Activated CD8-positive, alpha-beta T cell treated with anti-CD3 and anti-CD28 coated beads, Interleukin-2, amount 10 ng/mL, durations not matched to agents 7 days and 5 days (primary cell): ENCODE results near the gene SIRT1. TPM values are rescaled to one million over a fixed set of nuclear protein-coding genes. Genes with fewer than 3 reads are reported as not detected.

Source experiments
- ATAC-seq: fragments of 150-1000 bp; cut with Tn5 transposase; one replicate; pipeline ENCODE4 v1.10.0; 2021; ENCODE audit warnings: moderate library complexity
- CTCF ChIA-PET: fragments of 350-600 bp; sonication (Branson Sonifier 250); formaldehyde crosslinking; loops from one replicate; lab custom pipeline; 2021; ENCODE audit warnings: antibody characterized with exemption; lab: Charles Lee
- POLR2A ChIA-PET: fragments of 350-600 bp; sonication (Branson Sonifier 250); formaldehyde crosslinking; loops from one replicate; lab custom pipeline; 2021; ENCODE audit warnings: antibody characterized with exemption; lab: Charles Lee
- DNase-seq: peaks from one replicate; pipeline ENCODE4 v3.0.0-alpha.2; 2020
- H3K27ac Mint-ChIP-seq: one replicate; pipeline ENCODE4 v1.8.0; 2021; ENCODE audit warnings: mild to moderate bottlenecking, mixed read lengths
- H3K27me3 Mint-ChIP-seq: one replicate; pipeline ENCODE4 v1.8.0; 2021; ENCODE audit warnings: low read depth, mixed read lengths
- H3K36me3 Mint-ChIP-seq: one replicate; pipeline ENCODE4 v1.8.0; 2021; ENCODE audit warnings: low read depth, mixed read lengths
- H3K4me1 Mint-ChIP-seq: one replicate; pipeline ENCODE4 v1.8.0; 2021; ENCODE audit warnings: low read depth, mixed read lengths
- H3K4me3 Mint-ChIP-seq: one replicate; pipeline ENCODE4 v1.8.0; 2021; ENCODE audit warnings: mild to moderate bottlenecking, mixed read lengths
- H3K9me3 Mint-ChIP-seq: one replicate; pipeline ENCODE4 v1.8.0; 2022; ENCODE audit warnings: mixed read lengths; ENCODE audit not compliant: insufficient read depth
- total RNA-seq, 2 experiments: library from RNA; stranded (reverse); gene quantifications; one replicate each; pipeline ENCODE4 v1.2.3, GENCODE V29; 2021

SIRT1 gene
- total RNA-seq, 2 experiments from 2014 or later = 21.9 TPM

- POLR2A ChIA-PET = interaction anchor here (0.6 kb wide), 2 partner anchors 98 to 383 kb away, joined by 3 to 6 read pairs; no protein-coding TSS in a partner anchor
Measured at GRCh38 chr10:67878133-67878532, 6.3 kb upstream of the SIRT1 start.

DNA sequence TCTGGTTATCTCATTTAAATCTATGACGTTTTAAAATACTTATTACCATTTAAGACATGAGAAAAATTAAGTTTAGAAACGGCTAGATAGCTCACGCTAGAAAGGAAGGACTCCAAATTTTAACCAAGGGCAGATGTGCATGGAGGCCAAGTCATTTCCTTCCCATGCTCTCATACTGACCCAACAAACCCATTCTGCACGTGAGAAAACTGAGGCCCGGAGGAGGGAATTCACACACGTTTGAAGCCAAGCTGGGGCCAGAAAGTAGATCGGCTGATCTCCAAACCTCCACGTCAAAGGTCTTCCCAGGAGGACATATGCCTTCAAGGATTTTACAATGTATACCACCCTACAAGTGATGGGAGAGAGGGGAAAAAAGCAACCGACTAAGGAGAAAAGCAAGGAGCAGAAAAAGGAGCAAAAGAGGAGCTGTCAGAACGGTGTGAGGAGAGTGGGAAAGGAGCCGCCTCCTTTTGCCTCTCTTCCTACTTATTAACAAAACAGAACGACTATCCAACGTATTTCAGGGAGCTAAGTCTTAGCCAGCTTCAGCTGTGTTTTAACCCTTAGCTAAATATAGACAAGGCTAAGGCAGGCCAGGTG lies 645 bp upstream of the SIRT1 start:
- Mint-ChIP-seq H3K36me3 (peaks cover 20% of the 10 kb centered on the region), H3K9me3 (no peaks in the 10 kb centered on the region), H3K4me1 (peaks cover 25% of the 10 kb centered on the region), H3K4me3 (peak overlapping the region; percentile 80), H3K27ac (peak overlapping the region; percentile 93), H3K27me3 (no peaks in the 10 kb centered on the region)
- POLR2A ChIA-PET = interaction anchor here (0.6 to 1.0 kb wide), 4 partner anchors 34 to 1164 kb away, joined by 3 to 4 read pairs (median 4); no protein-coding TSS in a partner anchor
- DNase-seq (peak; percentile 26), ATAC-seq (no peak)
- CTCF ChIA-PET = interaction anchor here (0.8 to 5.9 kb wide), 6 partner anchors 27 to 272 kb away, joined by 3 to 30 read pairs (median 8); no protein-coding TSS in a partner anchor

More at GRCh38 chr10:67878133-67878532, 6.3 kb upstream of the SIRT1 start:
- H3K36me3 Mint-ChIP-seq = no peaks in the 10 kb centered on the region
- CTCF ChIA-PET = interaction anchor here (0.9 kb wide), 1 partner anchor 23 kb away, joined by 6 read pairs; no protein-coding TSS in a partner anchor
- ATAC-seq (no peak), DNase-seq (no peak)
- no peaks in the 10 kb centered on the region for H3K4me1 Mint-ChIP-seq
- no peaks in the 10 kb centered on the region for H3K9me3 Mint-ChIP-seq
- H3K27me3 Mint-ChIP-seq = no peaks in the 10 kb centered on the region
- no peak overlapping the region for H3K4me3 Mint-ChIP-seq
- no peak overlapping the region for H3K27ac Mint-ChIP-seq

DNA sequence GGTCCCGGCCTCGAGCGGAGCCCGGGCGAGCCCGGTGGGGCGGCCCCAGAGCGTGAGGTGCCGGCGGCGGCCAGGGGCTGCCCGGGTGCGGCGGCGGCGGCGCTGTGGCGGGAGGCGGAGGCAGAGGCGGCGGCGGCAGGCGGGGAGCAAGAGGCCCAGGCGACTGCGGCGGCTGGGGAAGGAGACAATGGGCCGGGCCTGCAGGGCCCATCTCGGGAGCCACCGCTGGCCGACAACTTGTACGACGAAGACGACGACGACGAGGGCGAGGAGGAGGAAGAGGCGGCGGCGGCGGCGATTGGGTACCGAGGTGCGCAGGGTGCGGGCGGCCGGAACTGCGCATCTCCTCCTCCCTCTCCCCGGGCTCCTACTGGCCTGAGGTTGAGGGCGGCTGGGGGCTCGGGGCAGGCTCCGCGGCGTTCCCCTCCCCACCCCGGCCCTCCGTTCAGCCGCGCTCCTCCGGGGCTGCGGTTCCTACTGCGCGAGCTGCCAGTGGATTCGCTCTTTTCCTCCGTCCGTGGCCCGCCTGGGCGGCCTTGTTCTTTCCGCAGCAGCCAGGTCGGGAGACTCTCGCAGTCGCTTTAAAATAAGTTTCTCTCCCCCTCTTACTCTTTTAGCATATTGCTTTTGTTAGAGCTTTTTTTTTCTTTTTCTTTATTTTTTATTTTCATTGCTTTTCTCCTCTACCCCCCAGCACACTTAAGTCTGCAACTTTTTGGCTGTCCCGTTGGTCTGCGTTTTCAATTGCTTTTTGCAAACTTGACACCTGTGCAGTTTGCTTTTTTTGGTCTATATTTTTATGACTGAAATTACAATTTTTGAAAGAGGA lies 600 bp downstream of the SIRT1 start:
- Mint-ChIP-seq H3K27ac (peak overlapping the region; percentile 92), H3K4me3 (peak overlapping the region; percentile 93), H3K4me1 (peaks cover 34% of the 10 kb centered on the region), H3K9me3 (no peaks in the 10 kb centered on the region), H3K36me3 (peaks cover 31% of the 10 kb centered on the region), H3K27me3 (no peaks in the 10 kb centered on the region)
- POLR2A ChIA-PET = interaction anchor here (0.6 to 1.6 kb wide), 12 partner anchors 8 to 449 kb away, joined by 3 to 6 read pairs (median 4); partner anchors contain the start of genes HNRNPH3 and PBLD
- peak; percentile 84 for DNase-seq
- peak; percentile 81 for ATAC-seq
- CTCF ChIA-PET = interaction anchor here (0.8 to 5.9 kb wide), 5 partner anchors 29 to 271 kb away, joined by 3 to 30 read pairs (median 10); no protein-coding TSS in a partner anchor

- no peak overlapping the region for H3K4me3 Mint-ChIP-seq
- DNase-seq (no peak), ATAC-seq (no peak)
- CTCF ChIA-PET = no interaction called here
- H3K36me3 Mint-ChIP-seq = peaks cover 60% of the 10 kb centered on the region
- peaks cover 11% of the 10 kb centered on the region for H3K4me1 Mint-ChIP-seq
- no peaks in the 10 kb centered on the region for H3K9me3 Mint-ChIP-seq
- POLR2A ChIA-PET = interaction anchor here (0.7 to 1.5 kb wide), 2 partner anchors 8 to 10 kb away, joined by 3 read pairs; no protein-coding TSS in a partner anchor
- H3K27ac Mint-ChIP-seq = no peak overlapping the region
- no peaks in the 10 kb centered on the region for H3K27me3 Mint-ChIP-seq
Measured at GRCh38 chr10:67893637-67894036, 9.2 kb downstream of the SIRT1 start.

- no peak overlapping the region for H3K27ac Mint-ChIP-seq
- ATAC-seq = no peak
- CTCF ChIA-PET = interaction anchor here (1.4 kb wide), 2 partner anchors 38 to 115 kb away, joined by 3 to 4 read pairs; no protein-coding TSS in a partner anchor
- H3K4me1 Mint-ChIP-seq = peaks cover 1% of the 10 kb centered on the region
- H3K36me3 Mint-ChIP-seq = peaks cover 55% of the 10 kb centered on the region
- POLR2A ChIA-PET = interaction anchor here (0.9 kb wide), 1 partner anchor 9 kb away, joined by 3 read pairs; no protein-coding TSS in a partner anchor
- DNase-seq = no peak
- H3K4me3 Mint-ChIP-seq = no peak overlapping the region
- no peaks in the 10 kb centered on the region for H3K9me3 Mint-ChIP-seq
- H3K27me3 Mint-ChIP-seq = no peaks in the 10 kb centered on the region
Measured at GRCh38 chr10:67903581-67903980, 19.1 kb downstream of the SIRT1 start.

DNA sequence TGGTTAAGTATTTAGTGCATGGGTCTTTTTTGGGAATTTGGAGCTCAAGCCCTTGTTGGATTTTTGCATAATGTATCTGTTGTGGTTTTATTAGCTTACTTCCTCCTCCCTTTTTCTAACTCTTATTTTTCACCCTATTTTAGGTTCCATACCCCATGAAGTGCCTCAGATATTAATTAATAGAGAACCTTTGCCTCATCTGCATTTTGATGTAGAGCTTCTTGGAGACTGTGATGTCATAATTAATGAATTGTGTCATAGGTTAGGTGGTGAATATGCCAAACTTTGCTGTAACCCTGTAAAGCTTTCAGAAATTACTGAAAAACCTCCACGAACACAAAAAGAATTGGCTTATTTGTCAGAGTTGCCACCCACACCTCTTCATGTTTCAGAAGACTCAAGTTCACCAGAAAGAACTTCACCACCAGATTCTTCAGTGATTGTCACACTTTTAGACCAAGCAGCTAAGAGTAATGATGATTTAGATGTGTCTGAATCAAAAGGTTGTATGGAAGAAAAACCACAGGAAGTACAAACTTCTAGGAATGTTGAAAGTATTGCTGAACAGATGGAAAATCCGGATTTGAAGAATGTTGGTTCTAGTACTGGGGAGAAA lies 28.0 kb downstream of the SIRT1 start:
- DNase-seq (no peak), ATAC-seq (no peak)
- ChIA-PET POLR2A (interaction anchor here (0.6 kb wide), 1 partner anchor 9 kb away, joined by 6 read pairs; no protein-coding TSS in a partner anchor), CTCF (interaction anchor here (0.9 to 1.7 kb wide), 4 partner anchors 14 to 245 kb away, joined by 3 read pairs; partner anchors contain the start of gene SIRT1)
- no peak overlapping the region for H3K27ac Mint-ChIP-seq
- peaks cover 63% of the 10 kb centered on the region for H3K36me3 Mint-ChIP-seq
- no peaks in the 10 kb centered on the region for H3K9me3 Mint-ChIP-seq
- H3K4me3 Mint-ChIP-seq = no peak overlapping the region
- H3K27me3 Mint-ChIP-seq = no peaks in the 10 kb centered on the region
- H3K4me1 Mint-ChIP-seq = no peaks in the 10 kb centered on the region

DNA sequence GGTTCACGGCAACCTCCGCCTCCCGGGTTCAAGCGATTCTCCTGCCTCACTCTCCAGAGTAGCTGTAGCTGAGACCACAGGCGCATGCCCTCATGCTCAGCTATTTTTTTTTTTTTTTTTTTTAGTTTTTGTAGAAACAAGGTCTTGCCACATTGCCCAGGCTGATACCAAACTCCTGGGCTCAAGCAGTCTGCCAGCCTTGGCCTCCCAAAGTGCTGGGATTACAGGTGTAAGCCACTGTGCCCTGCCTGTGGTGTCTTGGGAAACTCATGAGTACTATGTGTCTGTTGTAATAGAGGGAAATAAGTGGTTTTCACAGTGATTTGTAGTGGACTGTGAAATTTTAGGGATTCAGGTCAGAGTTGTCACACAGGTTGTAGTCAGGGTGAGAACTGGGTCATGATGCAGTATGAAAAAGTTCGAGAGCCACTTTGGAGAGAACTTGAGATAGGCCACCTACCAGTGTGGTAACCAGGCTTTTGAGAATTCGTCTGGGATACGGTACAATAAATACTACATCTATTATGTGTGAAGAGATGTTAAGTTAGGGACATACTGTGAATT lies 30.4 kb downstream of the SIRT1 start:
- POLR2A ChIA-PET = no interaction called here
- H3K27ac Mint-ChIP-seq = no peak overlapping the region
- ATAC-seq (no peak), DNase-seq (no peak)
- H3K27me3 Mint-ChIP-seq = no peaks in the 10 kb centered on the region
- H3K36me3 Mint-ChIP-seq = peaks cover 57% of the 10 kb centered on the region
- H3K4me3 Mint-ChIP-seq = no peak overlapping the region
- CTCF ChIA-PET = interaction anchor here (0.7 to 2.8 kb wide), 2 partner anchors 59 to 127 kb away, joined by 3 to 9 read pairs; no protein-coding TSS in a partner anchor
- H3K4me1 Mint-ChIP-seq = no peaks in the 10 kb centered on the region
- no peaks in the 10 kb centered on the region for H3K9me3 Mint-ChIP-seq

DNA sequence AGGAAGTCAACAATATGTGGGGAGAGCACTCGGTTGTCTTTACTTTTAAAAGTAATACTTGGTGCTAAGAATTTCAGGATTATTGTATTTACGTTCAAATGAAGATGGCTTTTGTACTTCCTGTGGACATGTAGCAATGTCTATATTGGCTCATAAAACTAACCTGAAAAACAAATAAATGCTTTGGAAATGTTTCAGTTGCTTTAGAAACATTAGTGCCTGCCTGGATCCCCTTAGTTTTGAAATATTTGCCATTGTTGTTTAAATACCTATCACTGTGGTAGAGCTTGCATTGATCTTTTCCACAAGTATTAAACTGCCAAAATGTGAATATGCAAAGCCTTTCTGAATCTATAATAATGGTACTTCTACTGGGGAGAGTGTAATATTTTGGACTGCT lies 32.7 kb downstream of the SIRT1 start:
- CTCF ChIA-PET = interaction anchor here (1.0 to 1.3 kb wide), 2 partner anchors 129 to 239 kb away, joined by 3 read pairs; no protein-coding TSS in a partner anchor
- no peak for ATAC-seq

GRCh38 chr10:67917679-67918078 lies 33.2 kb downstream of the SIRT1 start:
- Mint-ChIP-seq H3K9me3 (no peaks in the 10 kb centered on the region), H3K36me3 (peaks cover 49% of the 10 kb centered on the region), H3K27me3 (no peaks in the 10 kb centered on the region), H3K27ac (no peak overlapping the region), H3K4me1 (no peaks in the 10 kb centered on the region), H3K4me3 (no peak overlapping the region)
- ChIA-PET CTCF (interaction anchor here (1.0 to 1.5 kb wide), 2 partner anchors 54 to 129 kb away, joined by 3 read pairs; no protein-coding TSS in a partner anchor), POLR2A (no interaction called here)
- no peak for DNase-seq
- no peak for ATAC-seq

More for the DNA sequence above, 32.7 kb downstream of the SIRT1 start:
- POLR2A ChIA-PET = no interaction called here
- Mint-ChIP-seq H3K4me3 (no peak overlapping the region), H3K27me3 (no peaks in the 10 kb centered on the region), H3K4me1 (no peaks in the 10 kb centered on the region), H3K9me3 (no peaks in the 10 kb centered on the region), H3K27ac (no peak overlapping the region), H3K36me3 (peaks cover 53% of the 10 kb centered on the region)
- DNase-seq = no peak

DNA sequence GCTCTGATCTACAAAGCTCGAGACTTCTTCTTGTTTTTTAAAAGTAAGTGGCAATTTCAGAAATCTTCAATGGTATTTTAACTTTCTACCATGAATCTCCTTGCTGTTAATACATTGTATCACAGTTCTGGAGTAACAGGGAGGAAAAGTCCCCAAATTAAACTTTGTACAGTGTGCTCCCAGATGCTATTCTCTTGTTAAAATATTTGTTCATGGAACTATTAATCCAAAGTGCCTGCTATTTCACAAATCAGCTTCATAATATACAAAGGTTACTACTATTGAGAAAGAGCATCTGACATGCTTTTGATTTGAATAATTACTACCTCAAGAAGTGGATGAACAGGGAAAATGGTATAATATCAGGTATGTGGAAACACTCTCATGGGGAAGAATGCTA lies 36.6 kb downstream of the SIRT1 start:
- Mint-ChIP-seq H3K4me3 (no peak overlapping the region), H3K27ac (no peak overlapping the region), H3K9me3 (no peaks in the 10 kb centered on the region), H3K36me3 (peaks cover 38% of the 10 kb centered on the region), H3K4me1 (no peaks in the 10 kb centered on the region), H3K27me3 (no peaks in the 10 kb centered on the region)
- POLR2A ChIA-PET = no interaction called here
- CTCF ChIA-PET = no interaction called here
- ATAC-seq (no peak), DNase-seq (no peak)

DNA sequence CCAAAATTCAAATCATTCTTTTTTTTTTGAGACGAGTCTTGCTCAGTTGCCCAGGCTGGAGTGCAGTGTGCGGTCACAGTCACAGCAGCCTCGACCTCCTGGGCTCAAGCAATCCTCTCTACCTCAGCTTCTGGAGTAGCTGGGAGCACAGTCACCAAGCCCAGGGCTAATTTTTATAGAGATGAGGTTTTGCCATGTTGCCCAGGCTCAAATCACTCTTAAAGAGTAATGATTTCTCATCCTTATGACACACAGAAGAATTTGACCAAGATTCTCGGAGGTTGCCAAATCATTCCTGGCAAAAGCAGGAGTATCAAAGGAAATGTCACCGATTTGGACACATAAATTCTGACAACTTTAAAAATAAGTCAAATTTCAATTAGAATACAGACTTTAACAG lies 39.1 kb downstream of the SIRT1 start:
- H3K36me3 Mint-ChIP-seq = peaks cover 32% of the 10 kb centered on the region
- no peaks in the 10 kb centered on the region for H3K9me3 Mint-ChIP-seq
- H3K4me3 Mint-ChIP-seq = no peak overlapping the region
- no peaks in the 10 kb centered on the region for H3K27me3 Mint-ChIP-seq
- H3K4me1 Mint-ChIP-seq = no peaks in the 10 kb centered on the region
- POLR2A ChIA-PET = no interaction called here
- ATAC-seq = no peak
- no peak overlapping the region for H3K27ac Mint-ChIP-seq
- DNase-seq = no peak
- CTCF ChIA-PET = interaction anchor here (1.9 kb wide), 1 partner anchor 136 kb away, joined by 4 read pairs; no protein-coding TSS in a partner anchor
